ENCODE results near the gene HSPA12B. TPM values are rescaled to one million over a fixed set of nuclear protein-coding genes. Genes with fewer than 3 reads are reported as not detected.

The HSPA12B gene
- total and polyA plus RNA-seq, 9 of the 15 experiments (the other 6 are each of a cell fraction or from before 2014, with no cell fraction given): 0.03 to 0.07 TPM; not detected in 7

DNA sequence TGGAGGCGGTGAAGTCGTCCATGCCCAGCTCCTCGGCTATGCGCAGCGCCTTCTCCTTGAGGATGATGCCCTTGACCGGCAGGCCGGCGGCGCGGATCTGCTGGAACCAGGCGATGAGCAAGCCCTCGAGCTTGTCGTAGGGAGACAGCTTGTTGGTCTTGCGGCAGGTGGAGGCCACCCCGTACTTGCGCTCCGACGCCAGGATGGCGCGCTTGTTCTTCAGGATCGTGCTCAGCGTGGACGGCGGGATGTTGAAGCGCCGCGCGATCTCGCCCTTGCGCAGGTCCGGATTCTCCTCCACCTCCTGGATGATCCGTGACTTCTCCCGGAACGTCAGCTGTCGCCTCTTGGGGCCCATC, 53.6 kb downstream of the HSPA12B start:
- Histone ChIP-seq H3K27me3 (ENCODE audit: control insufficient read depth in 2 of 2, insufficient read depth in 2 of 2, low read length in 2 of 2) (no peaks in the 10 kb centered on the region), H3K79me2 (ENCODE audit: control insufficient read depth, insufficient read depth, low read length) (peaks cover 31% of the 10 kb centered on the region), H2AFZ (ENCODE audit: low read depth, low read length) (peak overlapping the region; percentile 38; the same call in 1 of the 2 replicates), H3K4me3 (peak overlapping the region; percentile 58), H3K27ac (ENCODE audit: extremely low read depth, low read depth, low read length) (peak overlapping the region; percentile 72), H3K9me3 (replicated peaks; ENCODE audit: control insufficient read depth, insufficient read depth, low read depth, low read length) (no peaks in the 10 kb centered on the region), H3K9ac (ENCODE audit: insufficient read depth in 1 of 2, low read depth in 2 of 2, low read length in 2 of 2) (peak overlapping the region; percentile 60 to 93), H4K20me1 (replicated peaks; ENCODE audit: control insufficient read depth, insufficient read depth, low read length) (peaks cover 6% of the 10 kb centered on the region), H3K36me3 (ENCODE audit: control insufficient read depth, insufficient read depth, low read length) (peaks cover 21% of the 10 kb centered on the region; the same call in 1 of the 3 replicates), H3K9me1 (ENCODE audit: control insufficient read depth, insufficient read depth, low read length) (no peaks in the 10 kb centered on the region), H3K4me1 (replicated peaks in 1 of 2; ENCODE audit: control insufficient read depth in 2 of 2, insufficient read depth in 2 of 2, low read length in 2 of 2) (peaks cover 8 to 31% of the 10 kb centered on the region in 2 experiments; a peak in 3 of 5 replicates), H3K4me2 (ENCODE audit: insufficient read depth, low read length) (peak overlapping the region; percentile 86)
- DNase-seq (ENCODE audit: extremely low read depth in 1 of 4, low spot score in 3 of 4): peak in 1 of 4 experiments; percentile 59
- ChIA-PET CTCF (ENCODE audit: low intra/inter-chr PET ratio) (interaction anchor here (1.3 to 3.4 kb wide), 2 partner anchors 33 to 34 kb away, joined by 7 to 12 read pairs; partner anchors contain the start of gene AP5S1), POLR2A (interaction anchor here (0.5 to 1.5 kb wide), 4 partner anchors 9 to 64 kb away, joined by 3 to 4 read pairs (median 3); partner anchors contain the start of gene AP5S1)
- no peak for FAIRE-seq
- BruUV-seq (replicated peaks): no TSS peak
- intact Hi-C loops (cut with micrococcal nuclease): loop anchor here (2.0 to 10.0 kb wide), 4 partner anchors 35 to 409 kb away; partner anchors contain the start of genes AP5S1 and MAVS
- ATAC-seq: peak; percentile 22; the same call in 2 of the 3 replicates
- under 1% methylated on average over 16 of the region's 35 CpGs for WGBS (ENCODE audit: insufficient coverage, low coverage, missing lambda C conversion rate)
- in situ Hi-C loops (cut with MboI): no loop called here
- TF ChIP-seq, protein P1, sequence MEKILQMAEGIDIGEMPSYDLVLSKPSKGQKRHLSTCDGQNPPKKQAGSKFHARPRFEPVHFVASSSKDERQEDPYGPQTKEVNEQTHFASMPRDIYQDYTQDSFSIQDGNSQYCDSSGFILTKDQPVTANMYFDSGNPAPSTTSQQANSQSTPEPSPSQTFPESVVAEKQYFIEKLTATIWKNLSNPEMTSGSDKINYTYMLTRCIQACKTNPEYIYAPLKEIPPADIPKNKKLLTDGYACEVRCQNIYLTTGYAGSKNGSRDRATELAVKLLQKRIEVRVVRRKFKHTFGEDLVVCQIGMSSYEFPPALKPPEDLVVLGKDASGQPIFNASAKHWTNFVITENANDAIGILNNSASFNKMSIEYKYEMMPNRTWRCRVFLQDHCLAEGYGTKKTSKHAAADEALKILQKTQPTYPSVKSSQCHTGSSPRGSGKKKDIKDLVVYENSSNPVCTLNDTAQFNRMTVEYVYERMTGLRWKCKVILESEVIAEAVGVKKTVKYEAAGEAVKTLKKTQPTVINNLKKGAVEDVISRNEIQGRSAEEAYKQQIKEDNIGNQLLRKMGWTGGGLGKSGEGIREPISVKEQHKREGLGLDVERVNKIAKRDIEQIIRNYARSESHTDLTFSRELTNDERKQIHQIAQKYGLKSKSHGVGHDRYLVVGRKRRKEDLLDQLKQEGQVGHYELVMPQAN (IDR thresholded peaks at IDR 0.05; ENCODE audit: borderline replicate concordance): no peak
- TF ChIP-seq ZNF282 (CRISPR knock-in tag; IDR thresholded peaks at IDR 0.05) (no peak), FOXO4 (CRISPR knock-in tag; IDR thresholded peaks at IDR 0.05) (no peak), SP1 (CRISPR knock-in tag; IDR thresholded peaks at IDR 0.05) (no peak), MLX (CRISPR knock-in tag; conservative IDR thresholded peaks at IDR 0.05) (no peak), HIVEP1 (CRISPR knock-in tag; IDR thresholded peaks at IDR 0.05) (no peak), ZNF143 (CRISPR knock-in tag; IDR thresholded peaks at IDR 0.05) (no peak), SNRNP70 (optimal IDR thresholded peaks at IDR 0.05; ENCODE audit: low read depth, low read length) (no peak), TRIM28 (IDR thresholded peaks at IDR 0.05) (no peak), ZFP1 (CRISPR knock-in tag; IDR thresholded peaks at IDR 0.05) (no peak)
- TF ChIP-seq, protein P2, sequence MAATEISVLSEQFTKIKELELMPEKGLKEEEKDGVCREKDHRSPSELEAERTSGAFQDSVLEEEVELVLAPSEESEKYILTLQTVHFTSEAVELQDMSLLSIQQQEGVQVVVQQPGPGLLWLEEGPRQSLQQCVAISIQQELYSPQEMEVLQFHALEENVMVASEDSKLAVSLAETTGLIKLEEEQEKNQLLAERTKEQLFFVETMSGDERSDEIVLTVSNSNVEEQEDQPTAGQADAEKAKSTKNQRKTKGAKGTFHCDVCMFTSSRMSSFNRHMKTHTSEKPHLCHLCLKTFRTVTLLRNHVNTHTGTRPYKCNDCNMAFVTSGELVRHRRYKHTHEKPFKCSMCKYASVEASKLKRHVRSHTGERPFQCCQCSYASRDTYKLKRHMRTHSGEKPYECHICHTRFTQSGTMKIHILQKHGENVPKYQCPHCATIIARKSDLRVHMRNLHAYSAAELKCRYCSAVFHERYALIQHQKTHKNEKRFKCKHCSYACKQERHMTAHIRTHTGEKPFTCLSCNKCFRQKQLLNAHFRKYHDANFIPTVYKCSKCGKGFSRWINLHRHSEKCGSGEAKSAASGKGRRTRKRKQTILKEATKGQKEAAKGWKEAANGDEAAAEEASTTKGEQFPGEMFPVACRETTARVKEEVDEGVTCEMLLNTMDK (IDR thresholded peaks at IDR 0.05; ENCODE audit: borderline replicate concordance, insufficient read depth, low read depth, low read length, poor library complexity, severe bottlenecking): no peak
- TF ChIP-seq, protein P3, sequence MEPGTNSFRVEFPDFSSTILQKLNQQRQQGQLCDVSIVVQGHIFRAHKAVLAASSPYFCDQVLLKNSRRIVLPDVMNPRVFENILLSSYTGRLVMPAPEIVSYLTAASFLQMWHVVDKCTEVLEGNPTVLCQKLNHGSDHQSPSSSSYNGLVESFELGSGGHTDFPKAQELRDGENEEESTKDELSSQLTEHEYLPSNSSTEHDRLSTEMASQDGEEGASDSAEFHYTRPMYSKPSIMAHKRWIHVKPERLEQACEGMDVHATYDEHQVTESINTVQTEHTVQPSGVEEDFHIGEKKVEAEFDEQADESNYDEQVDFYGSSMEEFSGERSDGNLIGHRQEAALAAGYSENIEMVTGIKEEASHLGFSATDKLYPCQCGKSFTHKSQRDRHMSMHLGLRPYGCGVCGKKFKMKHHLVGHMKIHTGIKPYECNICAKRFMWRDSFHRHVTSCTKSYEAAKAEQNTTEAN (CRISPR knock-in tag; IDR thresholded peaks at IDR 0.05): no peak
- TF ChIP-seq, protein P4, sequence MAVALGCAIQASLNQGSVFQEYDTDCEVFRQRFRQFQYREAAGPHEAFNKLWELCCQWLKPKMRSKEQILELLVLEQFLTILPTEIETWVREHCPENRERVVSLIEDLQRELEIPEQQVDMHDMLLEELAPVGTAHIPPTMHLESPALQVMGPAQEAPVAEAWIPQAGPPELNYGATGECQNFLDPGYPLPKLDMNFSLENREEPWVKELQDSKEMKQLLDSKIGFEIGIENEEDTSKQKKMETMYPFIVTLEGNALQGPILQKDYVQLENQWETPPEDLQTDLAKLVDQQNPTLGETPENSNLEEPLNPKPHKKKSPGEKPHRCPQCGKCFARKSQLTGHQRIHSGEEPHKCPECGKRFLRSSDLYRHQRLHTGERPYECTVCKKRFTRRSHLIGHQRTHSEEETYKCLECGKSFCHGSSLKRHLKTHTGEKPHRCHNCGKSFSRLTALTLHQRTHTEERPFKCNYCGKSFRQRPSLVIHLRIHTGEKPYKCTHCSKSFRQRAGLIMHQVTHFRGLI (CRISPR knock-in tag; IDR thresholded peaks at IDR 0.05): no peak

Measured in K562 (cell line).